Measurements from ENCODE around the gene CTNNA2. TPM values are rescaled to one million over a fixed set of nuclear protein-coding genes. Genes with fewer than 3 reads are reported as not detected.

CTNNA2 gene
- total RNA-seq, 2 donors from 2014 or later, result not detected

GRCh38 chr2:79792090-79792489, 279.2 kb downstream of the CTNNA2 start:
- Mint-ChIP-seq H3K36me3 (no peaks in the 10 kb centered on the region), H3K9me3 (no peaks in the 10 kb centered on the region), H3K27ac (no peak overlapping the region)
- ATAC-seq (no peak), DNase-seq (ENCODE audit: low spot score in 2 of 2) (no peak)

GRCh38 chr2:79793006-79793405, 280.2 kb downstream of the CTNNA2 start:
- DNase-seq (ENCODE audit: low spot score in 2 of 2) (no peak), ATAC-seq (no peak)
- no peaks in the 10 kb centered on the region for H3K9me3 Mint-ChIP-seq
- no peak overlapping the region for H3K27ac Mint-ChIP-seq
- no peaks in the 10 kb centered on the region for H3K36me3 Mint-ChIP-seq

- DNase-seq (ENCODE audit: low spot score in 2 of 2), result no peak
- no peak for ATAC-seq
- no peaks in the 10 kb centered on the region for H3K36me3 Mint-ChIP-seq
These were observed 283.8 kb downstream of the CTNNA2 start for GRCh38 chr2:79796641-79797040.

GRCh38 chr2:79798776-79799175, 285.9 kb downstream of the CTNNA2 start:
- DNase-seq (ENCODE audit: low spot score in 2 of 2) (no peak), ATAC-seq (no peak)
- H3K27ac Mint-ChIP-seq, result no peak overlapping the region
- H3K36me3 Mint-ChIP-seq, result no peaks in the 10 kb centered on the region
- peaks cover 5 to 9% of the 10 kb centered on the region in 2 donors for H3K9me3 Mint-ChIP-seq

More at GRCh38 chr2:79796641-79797040, 283.8 kb downstream of the CTNNA2 start:
- Mint-ChIP-seq H3K27ac (no peak overlapping the region), H3K9me3 (peaks cover 5% of the 10 kb centered on the region in 2 donors)

DNA sequence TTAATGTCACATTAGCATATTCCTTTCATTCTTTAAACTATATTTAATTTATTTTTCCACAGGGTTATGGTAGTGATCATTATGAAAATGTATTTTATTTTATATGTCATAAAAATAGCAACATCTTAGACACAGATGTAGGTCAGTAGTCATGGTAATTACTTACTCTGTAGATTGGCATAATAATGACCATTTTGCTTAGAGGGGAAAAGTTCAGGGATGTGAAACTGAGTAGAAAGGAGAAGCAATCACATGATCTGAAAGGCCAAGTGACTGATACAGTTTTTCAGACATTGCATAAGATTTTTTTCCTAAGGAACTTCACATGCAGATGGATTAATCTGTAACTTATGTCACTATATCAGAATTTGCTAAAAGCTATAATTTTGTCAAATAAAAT, 286.9 kb downstream of the CTNNA2 start:
- Mint-ChIP-seq H3K9me3 (peaks cover 5 to 9% of the 10 kb centered on the region in 2 donors), H3K27ac (no peak overlapping the region), H3K36me3 (no peaks in the 10 kb centered on the region)

GRCh38 chr2:79801082-79801481, 288.2 kb downstream of the CTNNA2 start:
- Mint-ChIP-seq H3K27ac (no peak overlapping the region), H3K36me3 (no peaks in the 10 kb centered on the region), H3K9me3 (peaks cover 5 to 9% of the 10 kb centered on the region in 2 donors)
- no peak for DNase-seq (ENCODE audit: low spot score in 2 of 2)
- no peak for ATAC-seq

More for the DNA sequence above, 286.9 kb downstream of the CTNNA2 start:
- no peak for ATAC-seq
- DNase-seq (ENCODE audit: low spot score in 2 of 2), result no peak

- DNase-seq (ENCODE audit: low spot score in 2 of 2) (no peak), ATAC-seq (no peak)
- peaks cover 0 to 5% of the 10 kb centered on the region in 2 donors for H3K36me3 Mint-ChIP-seq
These were observed 304.4 kb downstream of the CTNNA2 start for GRCh38 chr2:79817288-79817687.

DNA sequence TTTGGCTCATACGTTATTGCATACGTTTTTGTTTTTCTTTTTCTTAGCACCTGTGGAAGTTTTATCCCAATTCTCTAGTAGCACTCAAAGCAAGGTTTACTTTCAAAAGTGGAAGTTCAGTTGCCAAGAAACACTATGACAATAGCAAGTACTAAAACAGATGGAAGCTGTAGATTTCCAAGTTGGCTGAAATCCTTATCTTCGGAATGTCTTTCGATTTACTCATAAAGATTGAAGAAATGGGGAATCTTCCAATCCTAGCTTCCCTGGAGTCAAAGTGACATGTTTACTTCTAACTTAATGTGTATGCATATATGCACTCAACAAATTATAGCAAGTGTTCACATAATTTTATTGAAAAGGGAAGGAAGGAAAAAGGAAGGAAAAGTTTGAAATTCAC, 307.4 kb downstream of the CTNNA2 start:
- peaks cover 20 to 31% of the 10 kb centered on the region in 2 donors for H3K9me3 Mint-ChIP-seq
- no peak overlapping the region for H3K27ac Mint-ChIP-seq
- H3K36me3 Mint-ChIP-seq, result peaks cover 0 to 5% of the 10 kb centered on the region in 2 donors
- ATAC-seq (no peak), DNase-seq (ENCODE audit: low spot score in 2 of 2) (no peak)

More at GRCh38 chr2:79817288-79817687, 304.4 kb downstream of the CTNNA2 start:
- no peak overlapping the region for H3K27ac Mint-ChIP-seq
- H3K9me3 Mint-ChIP-seq, result peaks cover 14 to 32% of the 10 kb centered on the region in 2 donors

GRCh38 chr2:79822136-79822535, 309.3 kb downstream of the CTNNA2 start:
- Mint-ChIP-seq H3K9me3 (peaks cover 19 to 20% of the 10 kb centered on the region in 2 donors), H3K36me3 (peaks cover 0 to 5% of the 10 kb centered on the region in 2 donors), H3K27ac (no peak overlapping the region)
- ATAC-seq, result no peak
- DNase-seq (ENCODE audit: low spot score in 2 of 2), result no peak

- DNase-seq (ENCODE audit: low spot score in 2 of 2), result no peak
- Mint-ChIP-seq H3K27ac (no peak overlapping the region), H3K36me3 (no peaks in the 10 kb centered on the region), H3K9me3 (peaks cover 13 to 15% of the 10 kb centered on the region in 2 donors)
- ATAC-seq, result no peak
These were observed 311.4 kb downstream of the CTNNA2 start for GRCh38 chr2:79824086-79824786.

DNA sequence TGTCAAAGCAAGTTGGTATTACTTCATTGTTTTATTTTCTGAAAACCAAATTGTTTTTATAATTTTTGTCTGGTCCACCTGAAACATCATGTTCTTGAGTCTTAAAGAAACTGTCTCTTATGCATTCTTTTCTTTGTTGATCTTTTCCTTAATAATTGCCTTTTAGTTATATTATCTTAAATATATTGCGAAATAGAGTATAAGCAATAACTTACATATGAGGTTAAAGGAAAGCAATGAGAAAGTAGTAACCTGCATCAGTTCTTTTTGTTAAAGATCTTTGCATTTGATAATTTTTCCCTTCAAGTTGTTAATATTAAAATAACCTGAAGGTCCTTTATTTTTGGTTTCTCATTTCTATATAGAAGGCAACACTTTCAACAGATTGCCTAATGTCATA, 315.0 kb downstream of the CTNNA2 start:
- H3K27ac Mint-ChIP-seq, result no peak overlapping the region
- H3K9me3 Mint-ChIP-seq, result peaks cover 8 to 9% of the 10 kb centered on the region in 2 donors
- DNase-seq (ENCODE audit: low spot score in 2 of 2) (no peak), ATAC-seq (no peak)
- no peaks in the 10 kb centered on the region for H3K36me3 Mint-ChIP-seq

DNA sequence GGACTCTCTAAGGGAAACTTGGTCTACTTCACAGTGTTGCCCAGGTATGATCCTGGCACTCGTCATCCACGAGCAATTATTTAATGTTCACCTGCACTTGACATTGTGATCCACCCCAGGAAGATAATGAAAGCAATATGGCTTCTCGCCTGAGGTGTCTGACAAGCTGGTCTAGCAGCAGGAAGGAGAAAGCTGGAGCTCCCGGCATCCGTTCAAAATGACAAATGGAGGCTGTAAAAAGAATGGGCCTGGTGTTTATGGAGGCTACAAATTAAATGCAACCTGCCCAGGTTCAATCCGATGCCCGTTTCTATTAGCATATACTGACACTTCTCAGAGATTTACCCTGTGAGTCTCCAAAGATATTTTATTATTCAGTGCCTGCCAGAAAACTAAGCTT, 317.6 kb downstream of the CTNNA2 start:
- DNase-seq (ENCODE audit: low spot score in 2 of 2) (no peak), ATAC-seq (no peak)
- H3K9me3 Mint-ChIP-seq, result peaks cover under 1 to 4% of the 10 kb centered on the region in 2 donors
- H3K36me3 Mint-ChIP-seq, result no peaks in the 10 kb centered on the region
- no peak overlapping the region for H3K27ac Mint-ChIP-seq

DNA sequence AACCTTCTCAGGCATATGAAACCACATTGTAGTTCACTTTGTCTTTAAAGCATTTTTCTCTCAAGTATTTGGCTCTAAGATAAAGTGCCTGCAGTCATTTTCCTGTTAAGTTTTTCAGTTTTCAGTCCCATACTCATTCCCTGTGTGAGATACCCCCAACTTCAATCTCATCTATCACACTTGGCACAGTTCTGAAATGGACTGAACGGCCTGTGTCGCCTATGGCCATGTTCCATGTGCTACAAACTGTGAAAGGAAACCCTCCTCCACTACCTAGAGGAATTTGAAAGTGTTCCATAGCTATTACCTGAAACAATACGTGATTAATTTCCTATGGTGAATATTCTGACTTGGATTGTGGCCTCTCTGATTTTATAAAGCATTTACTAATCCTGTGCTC, 319.1 kb downstream of the CTNNA2 start:
- no peak for ATAC-seq
- no peak overlapping the region for H3K27ac Mint-ChIP-seq
- H3K9me3 Mint-ChIP-seq, result peaks cover 10 to 12% of the 10 kb centered on the region in 2 donors
- H3K36me3 Mint-ChIP-seq, result no peaks in the 10 kb centered on the region
- DNase-seq (ENCODE audit: low spot score in 2 of 2), result no peak

DNA sequence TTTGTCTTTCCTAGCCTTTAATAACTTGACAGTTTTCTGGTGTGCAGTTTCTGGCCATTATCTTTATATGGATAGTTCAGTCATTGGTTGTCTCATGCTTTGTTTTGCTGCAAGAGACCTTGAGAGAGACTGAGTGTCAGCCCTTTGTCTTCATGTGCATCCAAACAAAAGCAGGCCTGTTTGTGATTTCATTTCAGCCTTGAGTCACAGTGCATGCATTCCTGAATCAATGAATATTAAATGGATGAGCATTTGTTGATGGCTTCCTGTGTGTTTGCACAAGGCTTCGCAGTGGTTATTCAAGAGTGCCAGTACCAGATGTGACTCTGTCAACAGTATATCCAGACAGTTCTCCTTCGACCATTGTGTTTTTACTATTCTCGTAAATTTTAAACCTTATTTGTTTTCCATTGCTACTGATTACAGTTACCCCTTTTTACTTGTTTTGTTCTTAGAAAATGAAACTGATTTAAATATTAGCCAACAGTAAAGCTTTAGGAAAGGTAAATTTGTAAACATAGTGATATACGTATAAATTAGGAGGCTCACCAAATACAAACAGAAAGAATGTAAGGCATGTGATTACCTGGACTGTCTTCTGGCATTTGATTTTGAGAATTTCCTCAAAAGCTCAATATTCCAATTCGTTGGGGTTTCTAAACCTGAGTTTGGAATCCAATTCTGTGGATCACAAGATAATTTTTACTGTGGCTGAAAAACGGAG, 319.8 kb downstream of the CTNNA2 start:
- ATAC-seq (no peak), DNase-seq (ENCODE audit: low spot score in 2 of 2) (no peak)
- H3K9me3 Mint-ChIP-seq, result peaks cover 10 to 12% of the 10 kb centered on the region in 2 donors
- no peaks in the 10 kb centered on the region for H3K36me3 Mint-ChIP-seq
- H3K27ac Mint-ChIP-seq, result no peak overlapping the region

DNA sequence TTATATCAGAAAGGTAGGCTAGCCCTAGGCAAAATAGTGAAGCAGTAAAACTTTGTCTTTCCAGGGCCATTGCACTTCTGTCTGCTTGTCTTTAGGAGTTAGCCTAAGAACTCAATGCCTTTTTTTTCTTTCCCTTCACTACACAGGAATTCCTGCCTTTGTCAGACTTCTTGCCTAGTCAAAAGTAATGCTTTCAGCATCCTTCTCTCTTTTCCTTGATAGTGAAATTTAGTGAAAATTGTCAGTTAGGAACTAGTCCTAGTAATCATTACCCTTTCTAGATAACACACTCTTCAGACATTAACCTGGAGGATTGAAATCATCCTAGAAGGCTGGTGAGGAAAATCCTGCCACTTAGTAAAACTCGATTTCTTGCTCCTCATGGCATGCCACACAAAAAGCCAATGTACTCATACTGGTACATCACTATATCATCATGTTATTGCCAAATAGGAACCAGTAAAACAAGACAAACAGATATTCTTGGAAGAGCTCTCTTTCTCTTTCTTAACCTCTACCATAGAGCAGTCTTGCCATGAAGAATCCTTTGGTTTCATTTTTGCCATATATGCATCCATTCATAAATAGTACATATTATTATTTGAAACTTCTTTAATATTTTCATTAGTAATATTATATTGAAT, 320.5 kb downstream of the CTNNA2 start:
- DNase-seq (ENCODE audit: low spot score in 2 of 2), result no peak
- no peak overlapping the region for H3K27ac Mint-ChIP-seq
- H3K36me3 Mint-ChIP-seq, result no peaks in the 10 kb centered on the region
- no peak for ATAC-seq
- H3K9me3 Mint-ChIP-seq, result peaks cover 13 to 14% of the 10 kb centered on the region in 2 donors

- ATAC-seq, result no peak
- no peak for DNase-seq (ENCODE audit: low spot score in 2 of 2)
- peaks cover 17 to 18% of the 10 kb centered on the region in 2 donors for H3K9me3 Mint-ChIP-seq
- H3K36me3 Mint-ChIP-seq, result no peaks in the 10 kb centered on the region
- no peak overlapping the region for H3K27ac Mint-ChIP-seq
These were observed 323.1 kb downstream of the CTNNA2 start for GRCh38 chr2:79835911-79836310.

DNA sequence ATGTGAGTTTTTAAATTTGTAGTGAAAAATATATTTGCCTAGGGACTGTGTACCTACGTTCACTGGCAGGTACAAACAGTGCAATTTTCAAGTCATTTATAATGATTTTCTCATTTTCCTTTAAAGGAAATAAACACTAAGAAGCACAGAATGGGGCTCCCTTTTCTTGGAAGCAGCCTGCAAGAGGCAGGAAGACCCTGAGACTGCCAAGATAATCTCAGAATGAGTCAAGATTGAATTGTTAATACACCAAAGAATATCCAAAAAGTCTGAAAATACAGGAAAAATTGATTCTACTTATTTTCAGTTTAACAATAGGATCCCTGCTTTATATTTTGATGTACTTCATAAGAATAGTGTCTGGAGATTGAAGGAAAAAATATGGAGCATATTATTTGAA, 331.2 kb downstream of the CTNNA2 start:
- no peak for ATAC-seq
- Mint-ChIP-seq H3K9me3 (peaks cover 3 to 5% of the 10 kb centered on the region in 2 donors), H3K36me3 (no peaks in the 10 kb centered on the region), H3K27ac (no peak overlapping the region)
- DNase-seq (ENCODE audit: low spot score in 2 of 2), result no peak
